ENCODE results near the gene MFN2. TPM values are rescaled to one million over a fixed set of nuclear protein-coding genes. Genes with fewer than 3 reads are reported as not detected.
"Not testable (repeated sequence)": the region's sequence is repeated elsewhere in the genome, so short reads cannot be mapped to it uniquely, and the experiment has no call there.

Gene MFN2
- total RNA-seq, 1 donor from 2014 or later, result 688 TPM

GRCh38 chr1:11990303-11991032 is 10.2 kb downstream of the MFN2 start:
- intact Hi-C loops (cut with micrococcal nuclease), result no loop called here
- DNase-seq (peak; percentile 77), ATAC-seq (peak; percentile 89)

- intact Hi-C loops (cut with micrococcal nuclease), result no loop called here
- no peak for ATAC-seq
- DNase-seq, result no peak
Measured at GRCh38 chr1:11991969-11992676, 11.9 kb downstream of the MFN2 start.

DNA sequence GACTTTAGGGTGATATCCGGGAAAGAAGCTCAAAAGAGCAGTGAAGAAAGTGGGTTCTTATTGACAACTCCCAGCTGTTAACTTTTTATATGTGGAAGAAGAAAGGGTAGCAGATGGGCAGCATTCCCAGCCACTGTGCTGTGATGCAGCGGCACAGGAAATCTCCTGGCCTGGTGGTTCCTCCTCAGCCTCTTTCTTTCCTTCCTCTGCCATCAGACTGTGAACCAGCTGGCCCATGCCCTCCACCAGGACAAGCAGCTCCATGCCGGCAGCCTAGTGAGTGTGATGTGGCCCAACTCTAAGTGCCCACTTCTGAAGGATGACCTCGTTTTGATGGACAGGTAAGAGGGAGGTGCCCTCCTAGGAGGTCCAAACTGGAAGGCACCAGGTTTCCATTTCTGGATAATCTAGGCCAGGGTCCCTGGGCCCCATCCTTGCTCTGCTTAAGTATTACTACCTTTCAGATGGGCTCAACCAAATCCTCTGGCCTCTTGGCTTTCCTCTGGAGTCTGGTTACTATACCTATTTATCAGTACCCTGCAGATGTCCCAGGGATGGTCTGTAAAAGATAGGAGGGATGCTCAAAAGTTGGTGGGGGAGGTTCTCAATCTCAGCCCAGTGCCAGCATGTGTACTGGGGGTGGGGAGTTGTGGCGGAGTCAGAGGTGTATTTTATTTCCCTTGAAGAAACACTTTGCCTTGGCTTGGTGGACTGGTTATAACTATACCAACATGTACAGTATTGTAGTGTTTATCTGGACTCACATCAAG is 17.0 kb downstream of the MFN2 start:
- DNase-seq (peak; percentile 21), ATAC-seq (no peak)
- intact Hi-C loops (cut with micrococcal nuclease), result no loop called here

GRCh38 chr1:11998636-11999035 is 18.4 kb downstream of the MFN2 start:
- intact Hi-C loops (cut with micrococcal nuclease), result no loop called here
- peak; percentile 22 for DNase-seq
- ATAC-seq, result no peak

DNA sequence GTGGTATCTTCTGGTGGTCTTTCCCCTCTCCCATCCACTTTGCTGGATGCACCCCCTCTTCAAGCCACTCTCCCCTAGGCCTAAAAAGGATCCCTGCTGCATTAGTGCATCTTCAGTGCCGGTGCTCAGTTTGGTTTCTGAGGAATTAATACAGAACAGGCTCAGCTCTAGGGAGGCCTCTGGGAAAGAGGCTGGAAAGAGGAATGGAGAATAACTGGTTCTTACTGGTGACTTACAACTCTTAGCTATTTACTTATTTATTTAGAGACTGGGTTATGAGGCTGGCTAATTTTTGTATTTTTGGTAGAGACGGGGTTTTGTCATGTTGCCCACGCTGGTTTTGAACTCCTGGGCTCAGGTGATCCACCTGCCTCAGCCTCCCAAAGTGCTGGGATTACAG is 19.0 kb downstream of the MFN2 start:
- intact Hi-C loops (cut with micrococcal nuclease), result no loop called here
- ATAC-seq (no peak), DNase-seq (no peak)

GRCh38 chr1:12001249-12001917 is 21.1 kb downstream of the MFN2 start:
- no peak for ATAC-seq
- intact Hi-C loops (cut with micrococcal nuclease), result no loop called here
- DNase-seq, result peak; percentile 29

- ATAC-seq (peak; percentile 85), DNase-seq (peak; percentile 73)
- intact Hi-C loops (cut with micrococcal nuclease), result no loop called here
Measured at GRCh38 chr1:12001996-12002493, 21.8 kb downstream of the MFN2 start.

GRCh38 chr1:12003762-12004161 is 23.5 kb downstream of the MFN2 start:
- ATAC-seq (no peak), DNase-seq (no peak)
- intact Hi-C loops (cut with micrococcal nuclease), result no loop called here

DNA sequence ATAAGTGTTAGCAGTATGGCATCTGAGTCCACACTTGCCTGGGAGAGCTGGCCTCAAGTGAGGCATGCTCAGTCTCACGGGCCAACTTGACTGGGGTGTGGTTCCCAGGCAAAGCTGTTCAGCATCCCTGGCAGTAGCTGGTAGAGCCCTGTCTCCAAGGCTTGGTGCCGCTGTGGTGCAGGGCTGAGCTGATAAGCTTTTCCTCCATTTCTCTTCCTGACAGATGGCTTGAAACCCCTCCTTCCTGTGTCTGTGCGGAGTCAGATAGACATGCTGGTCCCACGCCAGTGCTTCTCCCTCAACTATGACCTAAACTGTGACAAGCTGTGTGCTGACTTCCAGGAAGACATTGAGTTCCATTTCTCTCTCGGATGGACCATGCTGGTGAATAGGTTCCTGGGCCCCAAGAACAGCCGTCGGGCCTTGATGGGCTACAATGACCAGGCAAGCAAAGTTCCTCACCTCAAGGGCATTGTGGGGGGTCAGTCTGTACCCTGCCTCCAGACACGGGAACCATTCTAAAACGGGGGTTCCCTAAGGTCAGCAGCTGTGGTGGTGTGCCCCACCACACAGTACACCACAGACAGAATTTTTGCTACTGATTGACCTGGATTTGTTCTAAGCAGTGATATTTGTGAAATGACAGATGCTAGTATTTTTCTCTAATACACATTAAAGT is 25.4 kb downstream of the MFN2 start:
- ATAC-seq (no peak), DNase-seq (no peak)
- intact Hi-C loops (cut with micrococcal nuclease), result no loop called here

GRCh38 chr1:12006167-12006921 is 26.1 kb downstream of the MFN2 start:
- no peak for DNase-seq
- intact Hi-C loops (cut with micrococcal nuclease), result no loop called here
- ATAC-seq, result no peak

GRCh38 chr1:12007204-12007603 is 27.0 kb downstream of the MFN2 start:
- DNase-seq, result no peak
- ATAC-seq, result no peak
- intact Hi-C loops (cut with micrococcal nuclease), result no loop called here

GRCh38 chr1:12008355-12008754 is 28.1 kb downstream of the MFN2 start:
- DNase-seq; ATAC-seq; intact Hi-C loops (cut with micrococcal nuclease): not testable (repeated sequence)

DNA sequence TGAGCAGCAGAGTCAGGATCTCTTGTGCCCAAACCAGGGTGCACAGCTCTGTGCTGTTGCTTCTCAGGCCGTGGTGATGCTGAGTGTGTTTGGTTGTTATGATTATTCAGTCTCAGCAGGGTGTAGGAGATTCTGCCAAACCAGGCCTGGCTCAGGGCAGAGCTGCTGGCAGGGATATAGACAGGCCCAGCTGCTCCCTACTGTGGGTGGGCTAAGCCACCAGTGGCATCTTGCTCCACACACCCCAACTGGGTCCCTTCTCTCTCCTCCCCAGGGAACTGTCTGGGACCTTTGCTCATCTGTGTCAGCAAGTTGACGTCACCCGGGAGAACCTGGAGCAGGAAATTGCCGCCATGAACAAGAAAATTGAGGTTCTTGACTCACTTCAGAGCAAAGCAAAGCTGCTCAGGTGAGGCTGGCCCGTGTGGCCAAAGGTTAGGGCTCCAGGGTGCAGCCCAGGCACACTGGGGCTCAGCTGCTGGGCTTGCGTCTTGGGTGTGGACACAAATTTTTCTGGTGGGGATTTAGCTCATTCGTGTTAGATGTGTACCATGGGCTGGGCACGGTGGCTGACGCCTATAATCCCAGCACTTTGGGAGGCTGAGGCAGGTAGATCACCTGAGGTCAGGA is 29.2 kb downstream of the MFN2 start:
- ATAC-seq (no peak), DNase-seq (no peak)
- intact Hi-C loops (cut with micrococcal nuclease), result no loop called here

GRCh38 chr1:12010746-12011570 is 30.7 kb downstream of the MFN2 start:
- ATAC-seq, result no peak
- intact Hi-C loops (cut with micrococcal nuclease), result no loop called here

GRCh38 chr1:12011998-12012397 is 31.8 kb downstream of the MFN2 start:
- ATAC-seq (no peak), DNase-seq (no peak)
- intact Hi-C loops (cut with micrococcal nuclease), result no loop called here

More at GRCh38 chr1:12010746-12011570, 30.7 kb downstream of the MFN2 start:
- DNase-seq, result no peak

- intact Hi-C loops (cut with micrococcal nuclease), result no loop called here
- DNase-seq (no peak), ATAC-seq (no peak)
Measured at GRCh38 chr1:12012560-12013316, 32.5 kb downstream of the MFN2 start.

Measured in left ventricle myocardium superior (tissue), 1 donor.